ENCODE data around the gene RPL22L1.
"Not testable (repeated sequence)": the region's sequence is repeated elsewhere in the genome, so short reads cannot be mapped to it uniquely, and the experiment has no call there.

The RPL22L1 gene

GRCh38 chr3:170878688-170879087 lies 8.7 kb upstream of the RPL22L1 start:
- DNase-seq (ENCODE audit: low read depth in 3 of 3) = not testable (repeated sequence)

DNA sequence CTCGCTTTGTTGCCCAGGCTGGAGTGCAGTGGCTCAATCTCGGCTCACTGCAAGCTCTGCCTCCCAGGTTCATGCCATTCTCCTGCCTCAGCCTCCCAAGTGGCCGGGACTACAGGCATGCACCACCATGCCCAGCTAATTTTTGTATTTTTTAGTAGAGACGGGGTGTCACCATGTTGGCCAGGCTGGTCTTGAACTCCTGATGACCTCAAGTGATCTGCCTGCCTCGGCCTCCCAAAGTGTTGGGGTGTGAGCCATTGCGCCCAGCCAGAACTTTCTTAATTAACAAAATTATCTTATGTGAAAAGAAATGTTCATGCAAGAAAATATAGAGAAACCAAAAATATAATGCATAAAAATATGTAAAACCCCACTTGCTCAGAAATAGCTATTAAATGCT lies 7.3 kb upstream of the RPL22L1 start:
- not testable (repeated sequence) for DNase-seq (ENCODE audit: low read depth in 3 of 3)

GRCh38 chr3:170876537-170876936 lies 6.5 kb upstream of the RPL22L1 start:
- no peak for DNase-seq (ENCODE audit: low read depth in 3 of 3)

GRCh38 chr3:170869239-170869590 lies 780 bp downstream of the RPL22L1 start:
- no peak for DNase-seq (ENCODE audit: low read depth in 3 of 3)

GRCh38 chr3:170868577-170869238 lies 1.3 kb downstream of the RPL22L1 start:
- no peak for DNase-seq (ENCODE audit: low read depth in 3 of 3)

DNA sequence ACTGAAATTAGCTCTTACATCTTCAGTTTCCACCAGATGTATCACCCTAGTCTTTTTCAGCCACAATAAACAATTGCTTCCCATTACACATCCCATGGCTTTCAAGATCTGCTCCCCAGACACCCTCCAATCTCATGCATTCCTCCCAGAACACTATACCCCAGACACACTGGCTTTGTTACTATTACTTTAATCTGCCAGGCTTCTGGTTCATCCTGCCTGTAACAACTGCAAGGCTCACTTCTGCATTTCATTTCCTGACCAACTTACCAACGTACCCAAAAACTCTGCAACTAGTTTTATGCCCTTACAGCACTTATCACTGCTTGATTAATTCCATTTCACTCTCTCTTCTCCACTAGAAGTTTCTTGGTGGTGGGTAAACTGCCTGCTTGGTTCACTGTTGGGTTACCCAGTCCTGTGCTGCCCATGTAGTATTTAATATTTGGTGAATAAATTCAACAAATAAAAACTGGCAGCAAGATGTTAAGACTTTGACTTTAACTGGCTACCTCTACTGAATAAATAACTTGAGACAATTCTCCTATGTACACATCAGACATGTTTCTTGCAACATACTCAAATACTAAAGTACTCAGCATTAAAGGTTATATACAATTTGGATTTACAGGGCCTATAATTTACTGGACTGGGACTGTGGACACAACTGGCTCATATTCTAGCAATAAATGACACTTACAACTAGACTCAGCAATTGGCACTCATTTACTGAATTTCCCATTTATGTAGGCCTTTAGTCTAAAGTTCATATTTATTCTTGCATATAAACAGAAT lies 2.7 kb downstream of the RPL22L1 start:
- DNase-seq (ENCODE audit: low read depth in 3 of 3) = no peak

DNA sequence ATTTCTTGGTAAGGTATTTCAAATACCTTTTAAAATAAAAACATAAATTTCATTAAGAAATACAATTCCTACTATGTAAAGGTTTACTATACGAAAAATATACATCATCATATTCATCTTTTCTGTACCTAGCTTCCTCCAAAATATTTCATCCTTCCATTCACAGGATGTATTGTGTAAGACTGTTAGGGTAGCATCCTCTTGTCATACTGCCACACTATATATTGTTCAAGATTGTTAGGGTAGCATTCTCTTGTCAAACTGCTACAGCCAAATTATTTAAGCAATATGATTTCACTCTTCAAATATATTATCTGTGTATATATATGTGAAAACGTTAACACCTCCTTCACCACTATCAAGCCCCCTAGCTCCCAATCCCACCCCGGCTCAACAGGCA lies 3.5 kb downstream of the RPL22L1 start:
- no peak for DNase-seq (ENCODE audit: low read depth in 3 of 3)

- no peak for DNase-seq (ENCODE audit: low read depth in 3 of 3)
Observed at GRCh38 chr3:170865209-170866094, 4.5 kb downstream of the RPL22L1 start.

DNA sequence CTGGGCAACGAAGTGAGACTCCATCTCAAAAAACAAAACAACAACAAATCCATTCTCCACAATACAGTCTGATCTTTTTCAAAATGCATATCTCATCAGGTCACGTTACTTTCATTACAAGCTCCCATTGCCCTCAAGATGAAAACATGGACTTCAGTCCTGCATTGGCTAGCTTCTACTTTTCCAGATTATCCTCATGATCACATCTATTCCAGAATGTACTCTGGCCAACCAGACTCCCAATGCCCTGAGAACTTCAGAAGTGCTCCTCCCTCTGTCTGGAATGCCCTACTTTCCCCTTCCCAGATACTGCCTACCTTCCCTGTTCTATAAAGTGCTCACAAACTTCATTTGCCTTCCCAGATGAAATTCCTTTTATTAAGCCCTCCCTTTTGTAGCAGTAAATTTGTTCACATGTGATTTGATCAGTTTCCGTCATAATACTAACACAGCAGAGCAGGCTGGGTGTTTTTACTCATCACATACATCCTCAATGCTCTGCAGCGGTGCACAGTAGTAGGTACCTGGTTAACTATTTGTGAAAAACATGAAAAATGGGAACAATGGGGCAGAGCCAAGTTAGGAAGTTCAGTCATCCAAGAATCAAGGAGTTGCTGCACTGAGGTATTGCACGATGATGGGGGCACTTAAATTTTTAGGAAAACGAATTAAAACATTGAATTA lies 5.3 kb downstream of the RPL22L1 start:
- no peak for DNase-seq (ENCODE audit: low read depth in 3 of 3)

DNA sequence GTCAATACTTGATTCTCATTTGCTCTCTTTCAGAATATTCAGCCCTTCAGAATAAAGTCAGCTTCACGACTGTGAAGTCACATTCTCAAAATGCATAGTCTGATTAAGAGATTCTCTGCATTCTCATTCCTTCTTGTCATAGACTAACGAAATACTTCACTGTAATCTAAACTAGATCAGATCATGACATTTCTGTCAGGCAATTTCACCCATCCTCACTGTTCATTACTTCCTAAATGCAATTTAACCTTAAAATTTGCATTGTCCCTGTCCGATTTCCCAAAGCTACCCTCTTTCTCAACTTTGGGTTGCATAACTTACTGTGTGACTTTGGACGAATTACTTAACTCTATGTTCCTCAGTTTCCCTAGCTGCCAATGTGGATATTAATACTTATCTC lies 6.2 kb downstream of the RPL22L1 start:
- DNase-seq (ENCODE audit: low read depth in 3 of 3) = no peak

DNA sequence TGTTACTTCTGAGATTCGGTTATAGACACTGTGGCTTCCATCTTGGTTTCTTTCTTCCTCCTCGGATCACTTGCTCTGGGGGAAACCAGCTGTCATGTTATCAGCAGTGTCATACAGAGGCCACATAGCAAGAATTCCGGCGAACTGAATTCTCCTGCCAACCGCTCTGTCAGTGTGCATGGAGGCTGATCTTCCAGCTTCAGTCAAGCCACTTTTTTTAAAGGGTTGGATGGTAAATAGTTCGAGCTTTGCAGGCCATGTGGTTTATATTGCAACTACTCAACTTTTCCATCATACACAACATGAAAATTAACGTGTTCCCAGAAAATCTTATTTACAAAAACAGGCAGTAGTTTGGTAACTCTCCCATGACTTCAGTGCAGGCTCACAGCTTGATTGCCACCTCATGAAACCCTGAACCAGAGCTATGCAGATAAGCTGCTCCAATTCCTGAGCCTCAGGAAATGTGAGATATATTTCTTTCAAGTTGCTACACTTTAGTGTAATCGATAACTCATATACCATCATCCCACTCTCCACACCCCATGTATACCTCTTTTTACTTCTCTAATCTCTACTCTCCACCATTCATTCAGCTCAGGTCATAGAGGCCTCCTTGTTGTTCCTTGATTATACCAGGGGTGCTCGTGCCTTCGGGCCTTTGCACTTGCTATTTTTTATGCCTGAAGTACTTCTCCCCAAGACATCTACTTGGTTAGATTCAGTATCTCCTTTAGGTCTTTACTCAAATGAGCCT lies 7.2 kb downstream of the RPL22L1 start:
- no peak for DNase-seq (ENCODE audit: low read depth in 3 of 3)

GRCh38 chr3:170858599-170858998 lies 11.4 kb downstream of the RPL22L1 start:
- DNase-seq (ENCODE audit: low read depth in 3 of 3) = no peak

- DNase-seq (ENCODE audit: low read depth in 3 of 3) = no peak
Observed at GRCh38 chr3:170852324-170852723, 17.7 kb downstream of the RPL22L1 start.

GRCh38 chr3:170848292-170848917 lies 21.6 kb downstream of the RPL22L1 start:
- DNase-seq (ENCODE audit: low read depth in 3 of 3) = no peak

- no peak for DNase-seq (ENCODE audit: low read depth in 3 of 3)
Observed at GRCh38 chr3:170844377-170844776, 25.6 kb downstream of the RPL22L1 start.

DNA sequence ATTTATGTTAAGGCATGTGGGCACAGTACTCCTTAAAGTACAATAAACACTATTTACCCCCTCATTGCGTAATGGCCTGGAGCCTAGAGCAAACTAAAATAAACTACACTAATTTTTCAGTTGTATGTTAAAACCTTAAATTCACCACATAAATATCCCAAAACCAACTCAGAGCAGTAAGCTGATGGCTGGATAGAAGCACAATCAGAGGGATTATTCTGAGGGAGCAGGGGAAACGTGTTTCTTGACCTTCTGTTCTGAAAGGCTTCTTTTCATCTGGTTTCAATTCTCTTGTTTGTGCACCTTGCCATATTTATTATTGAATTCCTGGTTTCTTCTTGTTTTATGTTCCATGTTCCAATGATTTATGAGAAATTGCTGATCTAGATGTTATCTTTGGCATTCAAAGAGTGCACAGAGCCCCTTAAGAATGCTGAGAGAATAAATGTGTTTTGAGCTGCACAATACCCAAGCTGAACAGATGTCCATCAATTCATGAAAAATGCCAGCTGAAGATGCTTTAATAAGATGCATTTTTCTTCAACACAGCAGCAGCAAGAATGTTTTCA lies 29.6 kb downstream of the RPL22L1 start:
- DNase-seq (ENCODE audit: low read depth in 3 of 3) = no peak

- DNase-seq (ENCODE audit: low read depth in 3 of 3) = no peak
Observed at GRCh38 chr3:170839518-170840100, 30.4 kb downstream of the RPL22L1 start.

- no peak for DNase-seq (ENCODE audit: low read depth in 3 of 3)
Observed at GRCh38 chr3:170836491-170836890, 33.5 kb downstream of the RPL22L1 start.

GRCh38 chr3:170835336-170835735 lies 34.7 kb downstream of the RPL22L1 start:
- no peak for DNase-seq (ENCODE audit: low read depth in 3 of 3)

DNA sequence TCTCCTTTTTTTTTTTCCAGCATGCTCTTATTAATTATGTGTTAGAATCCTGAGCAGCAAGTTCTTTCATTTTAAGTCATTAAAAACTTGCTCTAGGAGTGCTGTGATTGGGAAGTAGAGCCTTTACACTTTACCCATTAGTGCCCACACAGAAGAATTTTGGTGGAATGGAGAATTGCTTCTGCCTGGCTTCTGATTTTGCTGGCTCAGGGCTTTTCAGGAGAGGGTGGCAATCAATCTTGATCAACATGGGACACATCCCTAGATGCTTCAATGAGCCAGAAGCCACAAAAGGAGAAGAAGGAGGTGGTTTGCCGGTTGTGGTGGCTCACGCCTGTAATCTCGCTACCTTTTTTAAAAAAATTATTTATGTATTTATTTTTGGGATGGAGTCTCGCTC lies 39.4 kb downstream of the RPL22L1 start:
- DNase-seq (ENCODE audit: low read depth in 3 of 3) = no peak
